Activated B cell treated with CpG ODN at 0.5 μM for 24 hours (primary cell): ENCODE results near the gene CCDC142. TPM values are rescaled to one million over a fixed set of nuclear protein-coding genes. Genes with fewer than 3 reads are reported as not detected.
"Not testable (repeated sequence)": the region's sequence is repeated elsewhere in the genome, so short reads cannot be mapped to it uniquely, and the experiment has no call there.

Source experiments
- ATAC-seq: fragments of 200-7000 bp; cut with Tn5 transposase; one replicate; pipeline ENCODE4 v1.10.0; 2021; ENCODE audit warnings: low read depth, mild to moderate bottlenecking, moderate library complexity
- CTCF ChIA-PET: fragments of 350-600 bp; sonication (Branson Sonifier 250); formaldehyde crosslinking; loops from one replicate; lab custom pipeline; 2021; ENCODE audit warnings: antibody characterized with exemption; lab: Charles Lee
- POLR2A ChIA-PET: fragments of 350-600 bp; sonication (Branson Sonifier 250); formaldehyde crosslinking; loops from one replicate; lab custom pipeline; 2021; ENCODE audit warnings: antibody characterized with exemption; lab: Charles Lee
- DNase-seq: peaks from one replicate; pipeline ENCODE4 v3.0.0; 2022
- H3K27ac Mint-ChIP-seq: one replicate; pipeline ENCODE4 v1.8.0; 2020; ENCODE audit warnings: mixed read lengths
- H3K27me3 Mint-ChIP-seq: one replicate; pipeline ENCODE4 v1.8.0; 2021; ENCODE audit warnings: mixed read lengths
- H3K36me3 Mint-ChIP-seq: one replicate; pipeline ENCODE4 v1.8.0; 2021; ENCODE audit warnings: low read depth, mixed read lengths
- H3K4me1 Mint-ChIP-seq: one replicate; pipeline ENCODE4 v1.8.0; 2021; ENCODE audit warnings: mixed read lengths
- H3K4me3 Mint-ChIP-seq: one replicate; pipeline ENCODE4 v1.8.0; 2020; ENCODE audit warnings: mild to moderate bottlenecking, mixed read lengths
- H3K9me3 Mint-ChIP-seq: one replicate; pipeline ENCODE4 v1.8.0; 2020; ENCODE audit warnings: mixed read lengths
- CTCF ChIP-seq: fragments of 200-600 bp; IDR thresholded peaks from one replicate; pipeline ENCODE4 v1.8.0; 2022; ENCODE audit warnings: antibody characterized with exemption, mild to moderate bottlenecking
- intact Hi-C: fragments of 100-400 bp; cut with micrococcal nuclease; formaldehyde crosslinking; loops from one replicate; pipeline ENCODE4 v1.15.1; 2024
- total RNA-seq: library from RNA; stranded (reverse); gene quantifications from 2 replicates; pipeline ENCODE4 v1.2.3, GENCODE V29; 2022

Gene CCDC142
- total RNA-seq, 1 donor from 2014 or later, result 40.4 TPM

DNA sequence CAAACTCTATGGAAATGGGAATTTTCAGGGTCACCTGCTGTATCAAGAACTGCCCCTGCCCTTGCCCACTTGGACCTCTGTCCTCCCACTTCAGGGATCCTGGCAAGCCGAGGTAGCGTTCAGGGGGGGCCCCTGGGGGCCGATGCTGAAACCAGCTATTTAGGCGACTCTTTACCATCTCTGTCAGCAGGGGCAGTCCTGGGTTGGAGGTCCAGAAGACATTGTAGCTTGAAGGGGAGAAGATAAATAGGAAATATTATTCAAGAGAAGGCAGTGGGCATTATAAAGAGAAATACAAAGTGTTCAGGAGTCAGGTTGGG, 20.1 kb downstream of the CCDC142 start:
- Mint-ChIP-seq H3K9me3 (no peaks in the 10 kb centered on the region), H3K36me3 (peaks cover 42% of the 10 kb centered on the region), H3K4me3 (no peak overlapping the region), H3K27me3 (no peaks in the 10 kb centered on the region), H3K4me1 (peaks cover 48% of the 10 kb centered on the region), H3K27ac (no peak overlapping the region)
- ATAC-seq (no peak), DNase-seq (no peak)
- POLR2A ChIA-PET, result interaction anchor here (1.9 to 10.0 kb wide), 2 partner anchors 10 to 20 kb away, joined by 8 to 127 read pairs; partner anchors contain the start of genes CCDC142, MRPL53 and TTC31
- intact Hi-C loops, result no loop called here
- CTCF ChIA-PET, result no interaction called here
- TF ChIP-seq CTCF, result no peak

DNA sequence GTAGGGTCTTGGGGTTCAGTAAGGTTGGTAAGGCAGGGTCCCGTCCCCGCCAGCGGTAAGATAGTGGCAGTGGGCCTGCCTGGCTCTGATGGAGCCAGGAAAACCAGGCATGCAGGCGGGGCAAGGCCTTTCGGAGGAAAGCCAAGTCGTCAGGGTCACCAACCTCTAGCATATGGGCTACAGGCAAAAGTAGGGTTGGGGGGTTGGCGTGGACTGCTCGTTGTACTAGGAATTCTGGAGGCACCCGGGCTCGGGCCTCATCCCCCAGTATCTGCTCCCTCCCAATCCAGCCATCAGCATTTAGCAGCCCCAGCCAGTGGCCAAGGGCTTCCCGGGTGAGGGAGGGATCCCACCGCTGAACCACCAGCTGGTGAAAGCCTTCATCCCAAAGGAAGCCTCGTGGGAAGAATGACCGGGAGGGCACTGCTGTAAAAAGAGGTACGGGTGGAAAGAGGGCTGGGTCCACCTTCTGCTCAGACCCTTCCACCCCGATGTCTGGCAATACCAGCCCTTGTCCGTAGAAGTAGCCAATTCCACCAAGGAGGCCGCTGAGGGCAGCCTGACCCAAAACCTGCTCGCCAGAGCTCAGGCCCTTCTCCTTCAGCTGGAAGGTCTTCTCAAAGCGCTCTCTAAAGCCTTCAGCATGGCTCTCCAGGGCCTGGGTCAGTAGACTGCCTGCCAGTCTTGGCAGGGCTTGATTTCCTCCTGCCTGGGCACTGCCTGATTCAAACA, 20.6 kb downstream of the CCDC142 start:
- Mint-ChIP-seq H3K4me3 (no peak overlapping the region), H3K27ac (peak overlapping the region; percentile 46)

DNA sequence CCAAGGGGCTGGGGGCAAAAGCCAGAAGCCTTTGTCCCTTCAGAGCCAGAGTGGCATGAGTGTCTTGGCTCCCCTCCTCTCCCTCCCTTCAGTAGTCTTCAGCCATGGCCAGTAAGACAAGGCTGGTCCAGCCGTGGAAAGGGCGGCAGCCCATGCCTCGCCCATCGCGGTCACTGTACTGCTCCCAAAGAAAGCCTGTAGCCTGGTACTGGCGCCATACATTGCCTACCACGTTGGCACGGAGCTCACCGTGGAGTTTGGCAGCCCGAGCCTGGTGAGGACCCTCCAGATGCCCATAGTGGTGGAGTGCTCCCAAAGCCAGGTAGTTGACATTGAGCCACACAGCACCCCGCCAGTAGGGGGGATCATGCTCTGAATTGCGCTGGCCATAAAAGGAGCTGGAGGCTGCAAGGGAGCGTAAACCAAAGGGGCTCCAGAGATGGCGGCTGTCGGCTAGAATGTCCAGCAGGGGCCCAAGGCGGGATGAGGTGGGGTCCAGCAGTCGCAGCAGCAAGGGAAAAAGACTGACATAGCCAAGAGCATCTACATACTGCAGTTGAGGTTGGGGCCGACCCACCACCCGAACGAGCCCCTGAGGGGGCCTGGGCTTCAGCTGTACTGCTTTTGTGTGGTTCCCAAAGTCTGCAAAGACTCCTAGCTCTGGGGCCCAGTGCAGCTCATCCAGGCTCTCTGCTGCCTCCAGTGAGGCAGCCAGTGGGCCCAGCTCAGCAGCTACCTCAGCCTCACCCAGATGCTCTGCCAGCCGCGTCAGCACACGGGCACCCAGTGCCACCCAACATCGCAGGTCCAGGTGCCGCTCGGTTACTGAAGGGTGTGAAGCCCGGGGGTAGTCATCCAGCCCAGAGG, 21.4 kb downstream of the CCDC142 start:
- H3K4me3 Mint-ChIP-seq, result no peak overlapping the region
- no peaks in the 10 kb centered on the region for H3K9me3 Mint-ChIP-seq
- H3K36me3 Mint-ChIP-seq, result peaks cover 52% of the 10 kb centered on the region
- ChIA-PET CTCF (no interaction called here), POLR2A (interaction anchor here (1.9 to 10.0 kb wide), 2 partner anchors 12 to 21 kb away, joined by 8 to 127 read pairs; partner anchors contain the start of genes CCDC142, MRPL53 and TTC31)
- no peak for DNase-seq
- TF ChIP-seq CTCF, result no peak
- intact Hi-C loops, result no loop called here
- peak overlapping the region; percentile 46 for H3K27ac Mint-ChIP-seq
- no peak for ATAC-seq
- peaks cover 59% of the 10 kb centered on the region for H3K4me1 Mint-ChIP-seq
- H3K27me3 Mint-ChIP-seq, result no peaks in the 10 kb centered on the region

More for the DNA sequence above, 20.6 kb downstream of the CCDC142 start:
- peaks cover 51% of the 10 kb centered on the region for H3K4me1 Mint-ChIP-seq
- no peak for DNase-seq
- intact Hi-C loops, result no loop called here
- no peaks in the 10 kb centered on the region for H3K27me3 Mint-ChIP-seq
- peaks cover 45% of the 10 kb centered on the region for H3K36me3 Mint-ChIP-seq
- no peaks in the 10 kb centered on the region for H3K9me3 Mint-ChIP-seq
- TF ChIP-seq CTCF, result no peak
- POLR2A ChIA-PET, result interaction anchor here (1.9 to 10.0 kb wide), 2 partner anchors 11 to 20 kb away, joined by 8 to 127 read pairs; partner anchors contain the start of genes CCDC142, MRPL53 and TTC31
- ATAC-seq, result no peak
- CTCF ChIA-PET, result no interaction called here

- POLR2A ChIA-PET, result interaction anchor here (10.0 kb wide), 1 partner anchor 13 kb away, joined by 127 read pairs; the partner anchor contains the start of gene MRPL53
- H3K27ac Mint-ChIP-seq, H3K9me3 Mint-ChIP-seq, H3K27me3 Mint-ChIP-seq, DNase-seq, intact Hi-C loops, ATAC-seq: not testable (repeated sequence)
- Mint-ChIP-seq H3K36me3 (peaks cover 58% of the 10 kb centered on the region), H3K4me3 (peak overlapping the region; percentile 35), H3K4me1 (peaks cover 62% of the 10 kb centered on the region)
- CTCF ChIA-PET, result interaction anchor here (1.2 kb wide), 1 partner anchor 23 kb away, joined by 3 read pairs; the partner anchor contains the start of genes CCDC142 and TTC31
These were observed 22.6 kb downstream of the CCDC142 start for GRCh38 chr2:74460187-74460586.

DNA sequence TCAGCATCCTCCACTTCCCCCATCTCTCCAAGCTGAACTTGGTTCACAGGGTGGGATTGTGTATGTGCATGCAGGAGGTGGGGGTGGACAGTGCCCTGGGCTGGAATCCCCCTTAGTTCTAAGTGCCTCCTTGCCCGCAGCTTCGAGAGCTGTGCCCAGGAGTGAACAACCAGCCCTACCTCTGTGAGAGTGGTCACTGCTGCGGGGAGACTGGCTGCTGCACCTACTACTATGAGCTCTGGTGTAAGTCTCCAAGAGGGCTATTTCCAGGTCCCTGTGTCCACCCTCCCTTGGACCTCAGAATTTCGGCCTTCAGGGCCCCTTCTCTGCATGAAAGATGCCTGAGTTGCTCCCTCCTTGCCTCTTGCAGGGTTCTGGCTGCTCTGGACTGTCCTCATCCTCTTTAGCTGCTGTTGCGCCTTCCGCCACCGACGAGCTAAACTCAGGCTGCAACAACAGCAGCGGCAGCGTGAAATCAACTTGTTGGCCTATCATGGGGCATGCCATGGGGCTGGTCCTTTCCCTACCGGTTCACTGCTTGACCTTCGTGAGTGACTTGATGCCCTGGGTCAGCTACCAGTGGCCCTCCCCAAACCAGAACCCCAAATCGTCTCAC, 23.2 kb downstream of the CCDC142 start:
- H3K9me3 Mint-ChIP-seq, H3K27me3 Mint-ChIP-seq, DNase-seq, ATAC-seq: not testable (repeated sequence)
- peak overlapping the region; percentile 66 for H3K27ac Mint-ChIP-seq
- peaks cover 67% of the 10 kb centered on the region for H3K4me1 Mint-ChIP-seq
- peak overlapping the region; percentile 99 for H3K4me3 Mint-ChIP-seq
- intact Hi-C loops, result loop anchor here (5.0 kb wide), 1 partner anchor 277 kb away; no protein-coding TSS in a partner anchor
- POLR2A ChIA-PET, result interaction anchor here (0.6 to 10.0 kb wide), 9 partner anchors 8 to 281 kb away, joined by 4 to 127 read pairs (median 35); partner anchors contain the start of genes AUP1, C2orf81, CCDC142 and HTRA2
- CTCF ChIA-PET, result interaction anchor here (1.2 to 3.0 kb wide), 2 partner anchors 23 to 126 kb away, joined by 3 to 11 read pairs; partner anchors contain the start of genes CCDC142 and TTC31
- H3K36me3 Mint-ChIP-seq, result peaks cover 62% of the 10 kb centered on the region
